GM19099 (cell line): ENCODE results near the gene MMEL1.

ENCODE experiments used
- POLR2A ChIP-seq: IDR thresholded peaks from 3 replicates; pipeline ENCODE4 v1.6.1; 2011; ENCODE audit warnings: low read depth; ENCODE audit not compliant: insufficient read length; ENCODE audit errors: extremely low read depth

Gene MMEL1

GRCh38 chr1:2639607-2640521 lies 7.0 kb upstream of the MMEL1 start:
- TF ChIP-seq POLR2A: no peak

GRCh38 chr1:2639203-2639602 lies 6.4 kb upstream of the MMEL1 start:
- TF ChIP-seq POLR2A: no peak

- TF ChIP-seq POLR2A: no peak
Measured at GRCh38 chr1:2638466-2639115, 5.8 kb upstream of the MMEL1 start.

GRCh38 chr1:2637442-2638145 lies 4.8 kb upstream of the MMEL1 start:
- TF ChIP-seq POLR2A: no peak

- no peak for TF ChIP-seq POLR2A
Measured at GRCh38 chr1:2636733-2637132, 3.9 kb upstream of the MMEL1 start.

- TF ChIP-seq POLR2A: no peak
Measured at GRCh38 chr1:2635361-2636010, 2.7 kb upstream of the MMEL1 start.

- TF ChIP-seq POLR2A: no peak
Measured at GRCh38 chr1:2633936-2634491, 1.2 kb upstream of the MMEL1 start.

GRCh38 chr1:2633366-2633935 lies 635 bp upstream of the MMEL1 start:
- no peak for TF ChIP-seq POLR2A

- no peak for TF ChIP-seq POLR2A
Measured at GRCh38 chr1:2632051-2632430, 775 bp downstream of the MMEL1 start.

GRCh38 chr1:2631136-2632050 lies 1.4 kb downstream of the MMEL1 start:
- no peak for TF ChIP-seq POLR2A

GRCh38 chr1:2630498-2631135 lies 2.2 kb downstream of the MMEL1 start:
- TF ChIP-seq POLR2A: no peak

- TF ChIP-seq POLR2A: no peak
Measured at GRCh38 chr1:2629627-2630497, 3.0 kb downstream of the MMEL1 start.
